NCI-H69 (cell line): ENCODE data around the gene PCBP3.
A peak's percentile ranks its signal among the peaks of the same experiment; 100 is the strongest.
"Not testable (repeated sequence)": the region's sequence is repeated elsewhere in the genome, so short reads cannot be mapped to it uniquely, and the experiment has no call there.

Source experiments
- DNase-seq: peaks from one replicate; lab custom pipeline; 2025; lab: John Stamatoyannopoulos, UW

The PCBP3 gene

GRCh38 chr21:45969921-45970673 is 326.6 kb downstream of the PCBP3 start:
- no peak for DNase-seq

- DNase-seq = peak; percentile 67
Measured at GRCh38 chr21:45970674-45971615, 327.4 kb downstream of the PCBP3 start.

GRCh38 chr21:45971616-45972352 is 328.3 kb downstream of the PCBP3 start:
- peak; percentile 60 for DNase-seq

DNA sequence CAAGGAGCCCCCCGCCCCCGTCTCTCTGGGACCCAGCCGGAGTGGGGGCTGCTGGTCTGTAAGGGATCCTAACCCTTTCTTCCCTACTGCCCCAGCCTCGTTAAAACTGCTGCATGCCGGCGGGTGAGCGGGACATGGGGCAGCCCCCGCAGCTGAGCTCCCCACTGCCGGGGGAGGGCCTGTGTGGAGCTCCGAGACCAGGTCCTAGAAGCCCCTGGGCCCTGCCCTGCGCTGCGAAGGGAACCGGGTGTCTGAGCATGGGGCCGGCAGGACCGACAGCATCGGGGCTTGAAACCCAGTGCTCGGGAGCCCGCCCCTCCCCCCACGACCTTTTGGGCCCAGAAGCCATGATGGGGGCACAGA is 328.8 kb downstream of the PCBP3 start:
- DNase-seq = no peak

DNA sequence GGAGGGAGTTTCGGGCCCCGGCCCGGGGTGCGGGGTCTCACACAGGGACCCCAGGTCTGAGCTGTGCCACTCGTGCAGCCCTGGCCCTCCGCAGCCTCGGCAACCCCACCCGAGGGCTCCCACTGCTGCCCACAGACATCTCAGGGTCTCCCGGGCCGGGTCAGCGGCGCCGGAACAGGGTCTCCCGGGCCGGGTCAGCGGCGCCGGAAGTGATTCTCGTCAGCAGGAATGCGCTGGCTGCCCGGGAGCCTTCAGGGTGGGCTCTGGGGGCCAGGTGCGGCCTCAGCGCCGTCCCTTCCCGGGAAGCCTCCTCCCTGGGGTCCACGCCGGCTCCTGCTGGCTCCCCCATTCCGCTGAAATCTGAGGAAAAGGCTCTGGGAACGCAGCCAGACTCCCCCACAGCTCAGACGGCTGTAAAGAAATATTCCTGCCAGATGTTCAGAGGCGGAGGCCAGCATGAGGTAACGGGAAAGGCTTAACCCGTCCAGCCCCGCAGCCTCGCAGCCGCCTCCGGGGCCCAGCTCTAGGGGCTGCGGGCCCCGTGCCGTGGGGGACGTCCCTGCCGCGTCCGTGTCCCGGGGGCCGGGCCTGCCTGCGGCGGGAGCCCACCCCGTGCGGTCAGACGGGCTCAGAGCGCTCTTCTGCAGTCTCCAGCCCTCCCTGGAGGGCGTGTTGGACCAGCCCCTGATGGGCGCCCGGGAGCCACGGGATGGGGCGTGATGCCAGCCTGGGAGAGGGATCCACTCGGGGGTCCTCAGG is 329.4 kb downstream of the PCBP3 start:
- DNase-seq = peak; percentile 90

DNA sequence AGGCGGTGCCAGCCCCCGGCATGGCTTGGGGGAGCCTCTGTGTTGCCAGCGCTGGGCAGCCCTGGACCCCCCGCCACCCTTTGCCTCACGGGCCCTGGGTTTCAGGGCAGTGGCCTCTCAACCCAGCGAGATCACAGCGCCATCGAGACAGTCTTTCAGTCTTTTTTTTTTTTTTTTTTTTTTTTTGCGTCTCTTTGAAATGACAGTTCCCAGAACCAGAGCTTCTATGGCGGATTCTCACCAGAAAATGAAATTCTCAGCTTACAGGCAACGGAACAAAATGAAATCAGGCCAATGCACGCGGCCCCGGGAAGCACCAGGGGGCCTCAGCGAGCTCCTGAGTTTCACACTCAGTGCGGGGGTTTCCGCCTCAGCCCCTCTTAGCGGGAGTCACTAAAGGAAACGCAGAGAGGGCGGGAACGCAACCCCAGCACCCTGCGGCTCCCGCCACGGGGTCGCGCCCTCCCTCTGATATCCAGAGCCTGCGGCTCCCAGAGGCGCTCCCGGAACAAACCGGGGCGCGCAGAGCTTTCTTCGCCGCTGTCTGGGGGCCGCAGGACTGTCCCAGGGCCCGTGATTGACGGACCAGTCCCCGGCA is 330.0 kb downstream of the PCBP3 start:
- DNase-seq = peak; percentile 82

DNA sequence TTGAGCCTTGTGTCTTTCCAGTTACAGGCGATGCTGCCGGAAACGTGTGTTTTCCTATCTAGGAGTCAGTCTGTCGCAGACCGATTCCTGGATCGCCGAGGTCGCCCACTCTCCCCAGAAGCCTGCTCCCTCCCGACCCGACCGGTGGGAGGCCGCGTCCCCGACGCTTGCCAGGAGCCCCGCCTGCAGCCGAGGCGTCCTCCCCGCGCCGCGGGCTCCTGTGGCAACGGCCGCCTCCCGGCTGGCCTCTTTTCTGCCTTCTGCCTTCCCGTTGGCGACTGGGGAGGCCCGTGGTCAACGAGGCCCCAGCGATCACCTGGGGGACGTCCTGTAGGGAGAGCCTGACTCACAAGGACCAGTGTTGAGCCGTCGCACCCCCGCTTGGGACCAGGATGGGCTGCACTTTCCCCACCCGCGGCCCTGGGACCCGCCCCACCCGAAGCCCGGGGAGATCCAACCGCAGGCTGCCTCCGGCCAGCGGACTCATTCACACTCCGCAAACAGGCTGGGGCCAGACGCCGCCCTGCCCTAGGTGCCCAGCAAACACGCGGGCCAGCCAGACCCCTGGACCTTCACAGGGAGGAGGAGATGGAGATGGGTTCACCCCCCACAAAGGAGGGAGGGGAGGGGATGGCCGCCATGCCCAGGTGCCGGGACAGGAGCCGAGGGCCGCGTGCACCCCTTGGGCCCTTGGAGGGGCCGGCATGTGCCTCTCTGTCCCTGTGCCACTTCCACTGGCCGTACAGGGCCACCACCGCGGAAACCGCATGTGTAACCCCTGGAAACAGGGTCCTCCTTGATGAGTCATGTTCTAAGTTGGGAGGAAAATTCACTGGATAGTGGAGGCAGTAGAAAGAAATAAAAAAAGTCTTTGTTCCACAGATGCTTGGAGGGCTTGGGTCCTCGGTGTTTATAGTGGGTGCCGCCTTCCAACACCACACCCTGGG is 330.8 kb downstream of the PCBP3 start:
- DNase-seq = peak; percentile 80

DNA sequence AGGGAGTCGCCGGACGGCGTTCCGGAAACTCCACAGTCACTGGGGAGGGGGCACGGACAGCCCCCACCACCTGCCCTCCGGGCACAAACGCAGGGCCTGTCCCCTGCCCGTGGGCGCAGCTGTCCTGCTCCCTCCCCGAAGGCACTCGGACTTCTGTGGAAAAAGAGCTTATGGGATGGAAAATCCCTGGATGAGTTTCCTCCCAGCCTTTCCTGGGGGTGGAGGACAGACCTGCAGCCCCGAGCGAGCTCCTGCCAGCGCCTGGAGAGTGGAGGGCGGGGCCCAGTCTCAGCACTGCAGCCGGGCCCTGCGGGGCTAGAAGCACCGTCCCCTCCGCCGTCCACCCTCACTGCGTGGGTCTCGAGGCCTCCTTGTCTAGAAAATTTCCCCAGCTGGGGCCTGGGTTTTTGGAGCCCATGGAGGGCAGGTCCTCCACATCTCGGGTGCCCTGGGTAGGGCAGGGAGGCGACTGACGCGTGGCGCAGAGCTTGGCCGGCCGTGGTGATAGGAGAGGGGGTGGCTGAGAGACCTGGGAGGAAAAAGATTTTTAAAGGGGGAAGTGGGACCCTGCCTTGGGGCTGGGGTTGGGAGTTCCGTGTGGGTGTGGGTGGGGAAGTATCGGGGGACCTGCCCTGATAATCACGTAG is 331.6 kb downstream of the PCBP3 start:
- peak; percentile 50 for DNase-seq

DNA sequence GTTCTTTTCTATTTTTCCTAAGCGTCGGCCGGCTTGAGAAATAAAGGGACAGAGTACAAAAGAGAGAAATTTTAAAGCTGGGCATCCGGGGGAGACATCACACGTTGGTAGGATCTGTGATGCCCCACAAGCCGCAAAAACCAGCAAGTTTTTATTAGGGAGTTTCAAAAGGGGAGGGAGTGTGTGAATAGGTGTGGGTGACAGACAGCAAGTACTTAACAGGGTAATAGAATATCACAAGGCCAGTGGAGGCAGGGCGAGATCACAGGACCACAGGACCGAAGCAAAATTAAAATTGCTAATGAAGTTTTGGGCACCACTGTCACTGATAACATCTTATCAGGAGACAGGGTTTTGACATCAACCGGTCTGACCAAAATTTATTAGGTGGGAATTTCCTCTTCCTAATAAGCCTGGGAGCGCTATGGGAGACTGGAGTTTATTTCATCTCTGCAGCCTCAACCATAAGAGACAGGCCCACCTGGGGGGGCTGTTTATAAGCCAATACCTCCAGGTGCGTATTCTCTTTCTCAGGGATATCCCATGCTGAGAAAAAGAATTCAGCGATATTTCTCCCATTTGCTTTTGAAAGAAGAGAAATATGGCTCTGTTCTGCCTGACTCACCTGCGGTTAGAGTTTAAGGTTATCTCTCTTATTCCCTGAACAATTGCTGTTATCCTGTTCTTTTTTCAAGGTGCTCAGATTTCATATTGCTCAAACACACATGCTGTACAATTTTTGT is 332.3 kb downstream of the PCBP3 start:
- DNase-seq = not testable (repeated sequence)

DNA sequence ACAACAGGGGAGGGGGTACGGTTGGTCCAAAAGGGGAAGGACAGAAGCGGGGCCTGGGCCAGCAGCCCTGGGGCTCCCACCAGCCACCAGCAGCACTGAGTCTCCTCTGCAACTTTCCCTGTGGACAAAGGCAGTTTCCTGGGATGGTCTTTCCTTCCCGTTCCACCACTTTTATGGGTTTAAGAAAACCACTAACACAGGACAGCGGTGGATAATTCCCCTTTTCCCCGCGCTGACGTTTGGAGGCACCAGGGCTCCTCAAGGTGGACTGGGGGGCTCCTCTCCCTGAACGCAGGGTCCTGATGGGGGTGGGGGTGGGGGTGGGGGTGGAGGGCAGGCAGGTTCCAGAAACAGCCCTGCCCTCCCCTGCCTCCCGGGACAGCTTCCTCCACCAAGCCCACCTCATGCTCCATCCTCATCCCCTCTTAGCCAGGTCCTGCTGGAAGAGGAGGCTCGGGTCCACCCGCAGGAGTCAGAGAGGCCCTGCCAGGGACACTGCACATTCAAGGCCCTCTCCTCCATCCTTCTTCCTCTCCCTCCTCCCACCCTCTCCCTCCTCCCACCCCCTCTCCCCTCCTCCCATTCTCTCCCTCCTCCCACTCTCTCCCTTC is 333.3 kb downstream of the PCBP3 start:
- DNase-seq = no peak

- DNase-seq = no peak
Measured at GRCh38 chr21:45977396-45977795, 333.9 kb downstream of the PCBP3 start.

GRCh38 chr21:45979141-45979631 is 335.7 kb downstream of the PCBP3 start:
- no peak for DNase-seq

DNA sequence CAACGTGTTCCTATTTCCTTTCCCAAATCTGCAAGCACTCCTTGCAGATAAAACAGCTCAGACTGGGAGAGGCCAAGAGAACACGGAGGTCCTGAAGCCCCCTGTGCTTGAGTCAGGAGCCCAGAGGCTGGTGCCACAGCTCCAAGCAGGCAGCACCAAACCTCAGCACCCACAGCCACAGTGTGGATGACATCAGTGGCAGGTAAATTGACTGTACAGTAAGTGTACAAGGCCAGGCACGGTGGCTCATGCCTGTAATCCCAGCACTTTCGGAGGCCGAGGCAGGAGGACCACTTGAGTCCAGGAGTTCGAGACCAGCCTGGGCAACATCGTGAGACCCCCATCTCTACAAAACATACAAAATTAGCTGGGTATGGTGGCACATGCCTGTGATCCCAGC is 336.1 kb downstream of the PCBP3 start:
- DNase-seq = no peak

DNA sequence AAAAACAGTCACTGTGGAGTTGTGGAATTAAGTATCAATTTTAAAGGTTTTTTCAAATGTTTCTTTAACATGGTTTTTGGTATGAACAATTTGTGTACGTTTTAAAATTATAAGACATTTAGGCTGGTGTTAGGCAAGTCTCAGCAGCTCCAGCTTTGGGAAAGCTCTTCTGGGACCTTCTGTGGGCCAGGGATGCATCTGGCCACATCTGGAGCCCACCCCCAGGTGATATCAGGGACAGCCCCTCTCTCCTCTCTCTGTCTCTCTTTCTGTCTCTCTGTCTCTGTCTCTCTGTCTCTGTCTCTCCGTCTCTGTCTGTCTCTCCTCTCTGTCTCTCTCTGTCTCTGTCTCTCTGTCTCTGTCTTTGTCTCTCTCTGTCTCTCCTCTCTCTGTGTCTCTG is 336.7 kb downstream of the PCBP3 start:
- no peak for DNase-seq

GRCh38 chr21:45980697-45981096 is 337.2 kb downstream of the PCBP3 start:
- no peak for DNase-seq

DNA sequence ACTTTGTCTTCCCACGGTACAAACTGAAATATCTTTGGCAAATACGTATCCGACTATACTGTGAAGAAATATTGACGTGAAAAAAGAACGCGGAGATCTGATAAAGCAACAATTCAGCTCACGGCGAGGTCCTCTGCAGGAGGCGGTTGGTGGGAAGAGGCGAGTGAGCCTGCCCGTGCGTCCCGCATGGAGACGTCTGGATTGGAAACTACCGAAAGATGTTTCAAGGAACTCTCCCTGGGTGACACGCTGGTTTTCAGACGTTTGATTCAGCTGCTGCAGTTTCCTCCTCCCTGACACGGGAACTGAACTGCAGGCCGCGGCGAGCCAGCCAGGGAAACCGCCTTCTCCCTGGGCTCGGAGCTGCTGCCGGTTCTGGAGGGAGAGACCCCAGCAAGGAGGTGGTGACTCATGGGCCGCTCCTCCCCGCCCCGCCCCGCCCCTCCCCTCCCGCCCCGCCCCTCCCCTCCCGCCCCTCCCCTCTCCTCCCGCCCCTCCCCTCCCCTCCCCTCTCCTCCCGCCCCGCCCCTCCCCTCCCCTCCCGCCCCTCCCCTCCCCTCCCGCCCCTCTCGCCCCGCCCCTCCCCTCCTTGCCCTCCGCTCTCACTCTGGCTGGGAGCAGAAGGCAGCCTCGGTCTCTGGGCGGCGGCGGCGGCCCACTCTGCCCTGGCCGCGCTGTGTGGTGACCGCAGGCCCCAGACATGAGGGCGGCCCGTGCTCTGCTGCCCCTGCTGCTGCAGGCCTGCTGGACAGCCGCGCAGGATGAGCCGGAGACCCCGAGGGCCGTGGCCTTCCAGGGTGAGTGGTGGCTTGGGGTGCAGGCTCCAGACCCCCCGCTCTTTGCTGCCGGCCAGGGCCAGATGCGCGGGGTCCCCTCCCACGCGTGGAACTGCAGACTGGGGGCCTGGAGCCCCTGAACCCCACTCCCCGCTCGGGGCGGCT is 337.9 kb downstream of the PCBP3 start, which contains the start of gene COL6A1:
Gene COL6A1, plus strand, starts transcription at position 620 of the 941 bp plus-strand sequence. Its CDS starts 81 bp downstream, at position 701.
- peak; percentile 80 for DNase-seq
